T-helper 1 cell treated with Interleukin-12 subunit alpha and Interleukin-12 subunit beta and Interleukin-4 antibody, amounts not matched to agents 30 ng/mL and 1 ng/mL, for 36 hours (primary cell): Measurements from ENCODE around the gene ZCCHC7. TPM values are rescaled to one million over a fixed set of nuclear protein-coding genes. Genes with fewer than 3 reads are reported as not detected.
"Not testable (repeated sequence)": the region's sequence is repeated elsewhere in the genome, so short reads cannot be mapped to it uniquely, and the experiment has no call there.

Experiments
- intact Hi-C: fragments of 100-400 bp; cut with micrococcal nuclease; formaldehyde crosslinking; loops from one replicate; pipeline ENCODE4 v1.15.1; 2024
- total RNA-seq: library from RNA; stranded (reverse); gene quantifications from 2 replicates; pipeline ENCODE4 v1.2.3, GENCODE V29; 2022

ZCCHC7 gene
- total RNA-seq, 1 donor from 2014 or later: 18.3 TPM

GRCh38 chr9:37390759-37391158, 270.4 kb downstream of the ZCCHC7 start:
- intact Hi-C loops: loop anchor here (1.0 kb wide), 2 partner anchors 394 to 517 kb away; no protein-coding TSS in a partner anchor

GRCh38 chr9:37392272-37392671, 271.9 kb downstream of the ZCCHC7 start:
- intact Hi-C loops: no loop called here

GRCh38 chr9:37395229-37395628, 274.9 kb downstream of the ZCCHC7 start:
- intact Hi-C loops: no loop called here

GRCh38 chr9:37395663-37396062, 275.3 kb downstream of the ZCCHC7 start:
- intact Hi-C loops: no loop called here

DNA sequence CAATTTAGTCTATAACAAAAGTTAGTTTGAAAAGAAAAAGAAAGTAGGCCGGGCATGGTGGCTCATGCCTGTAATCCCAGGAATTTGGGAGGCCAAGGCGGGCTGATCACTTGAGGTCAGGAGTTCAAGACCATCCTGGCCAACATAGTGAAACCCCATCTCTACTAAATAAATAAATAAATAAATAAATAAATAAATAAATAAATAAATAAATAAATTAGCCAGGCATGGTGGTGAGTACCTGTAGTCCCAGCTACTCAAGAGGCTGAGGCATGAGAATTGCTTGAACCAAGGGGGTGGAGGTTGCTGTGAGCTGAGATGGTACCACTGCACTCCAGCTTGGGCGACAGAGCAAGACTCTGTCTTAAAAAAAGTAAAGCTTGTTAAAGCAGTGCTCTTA, 277.6 kb downstream of the ZCCHC7 start:
- intact Hi-C loops: not testable (repeated sequence)

GRCh38 chr9:37398464-37399025, 278.2 kb downstream of the ZCCHC7 start:
- intact Hi-C loops: no loop called here

DNA sequence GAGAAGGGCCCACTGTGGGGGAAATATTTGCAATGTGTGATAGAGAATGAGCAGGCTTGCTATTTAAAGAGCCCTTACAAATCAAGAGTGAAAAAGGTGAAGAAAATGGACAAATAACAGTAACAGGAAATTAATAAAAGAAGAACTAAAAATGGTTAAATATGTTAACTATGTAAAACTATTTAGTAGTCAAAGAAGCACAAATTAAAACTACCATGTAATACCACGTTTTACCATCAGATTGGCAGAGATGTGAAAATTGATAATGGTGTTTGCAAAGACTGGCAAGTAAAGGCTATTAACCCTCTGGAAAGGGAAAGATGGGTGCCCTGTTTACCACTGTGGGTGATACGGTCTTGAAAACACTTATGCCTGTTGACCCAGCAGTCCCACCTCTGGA, 279.0 kb downstream of the ZCCHC7 start:
- intact Hi-C loops: no loop called here

- intact Hi-C loops: no loop called here
Observed at GRCh38 chr9:37404590-37404989, 284.2 kb downstream of the ZCCHC7 start.

- intact Hi-C loops: no loop called here
Observed at GRCh38 chr9:37405350-37405749, 285.0 kb downstream of the ZCCHC7 start.

DNA sequence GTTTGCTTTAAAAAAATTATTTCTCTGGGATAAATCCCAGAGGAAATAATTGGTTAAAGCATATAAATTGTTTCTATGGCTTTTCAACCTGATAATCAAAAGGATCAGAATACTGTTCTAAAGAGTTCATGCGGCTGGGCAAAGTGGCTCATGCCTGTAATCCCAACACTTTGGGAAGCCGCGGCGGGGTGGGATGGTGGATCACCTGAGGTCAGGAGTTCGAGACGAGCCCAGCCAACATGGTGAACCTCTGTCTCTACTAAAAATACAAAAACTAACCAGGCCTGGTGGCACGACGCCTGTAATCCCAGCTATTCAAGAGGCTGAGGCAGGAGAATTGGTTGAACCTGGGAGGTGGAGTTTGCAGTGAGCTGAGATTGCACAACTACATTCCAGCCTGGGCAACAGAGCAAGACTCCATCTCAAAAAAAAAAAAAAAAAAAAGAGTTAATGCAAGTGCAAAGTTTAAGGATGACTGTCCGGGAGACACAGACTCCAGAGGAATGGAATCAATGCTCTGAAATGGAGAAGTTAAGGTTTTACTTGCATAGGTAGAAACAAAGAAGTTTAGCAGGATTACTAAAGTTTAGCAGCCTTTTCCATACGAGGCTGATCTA, 285.5 kb downstream of the ZCCHC7 start:
- intact Hi-C loops: no loop called here

DNA sequence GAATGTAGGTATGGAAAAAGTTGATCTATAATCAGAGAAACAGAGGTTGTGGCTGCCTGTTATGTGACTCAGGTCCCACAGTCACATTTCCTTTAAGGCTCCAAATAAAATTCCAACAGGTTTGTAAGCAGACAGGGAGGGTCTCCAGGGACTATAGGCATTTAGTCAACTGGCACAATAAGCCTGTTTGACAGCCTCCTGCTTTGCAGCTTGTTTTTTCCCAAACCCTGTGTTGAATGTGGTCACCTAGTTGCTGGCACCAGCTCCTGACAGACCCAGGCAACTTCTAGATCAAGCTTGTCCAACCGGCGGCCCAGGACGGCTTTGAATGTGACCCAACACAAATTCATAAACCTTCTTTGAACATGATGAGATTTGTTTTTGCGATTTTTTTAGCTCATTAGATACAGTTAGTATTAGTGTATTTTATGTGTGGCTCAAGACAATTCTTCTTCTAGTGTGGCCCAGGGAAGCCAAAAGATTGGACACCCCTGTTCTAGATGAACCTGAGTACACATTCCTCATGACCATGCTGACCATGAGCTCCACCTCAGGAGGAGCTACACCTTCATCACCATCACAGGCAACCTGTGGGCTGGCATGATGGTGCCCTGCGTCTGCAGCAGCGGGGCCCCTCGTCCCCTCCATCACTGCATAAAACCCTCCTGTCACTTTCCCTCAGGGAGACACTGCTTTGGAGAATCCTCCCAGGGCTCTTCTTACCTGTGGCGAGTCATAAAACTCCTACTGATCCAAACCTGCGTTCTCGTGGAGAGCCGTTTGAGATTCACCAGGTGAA, 286.4 kb downstream of the ZCCHC7 start:
- intact Hi-C loops: no loop called here

DNA sequence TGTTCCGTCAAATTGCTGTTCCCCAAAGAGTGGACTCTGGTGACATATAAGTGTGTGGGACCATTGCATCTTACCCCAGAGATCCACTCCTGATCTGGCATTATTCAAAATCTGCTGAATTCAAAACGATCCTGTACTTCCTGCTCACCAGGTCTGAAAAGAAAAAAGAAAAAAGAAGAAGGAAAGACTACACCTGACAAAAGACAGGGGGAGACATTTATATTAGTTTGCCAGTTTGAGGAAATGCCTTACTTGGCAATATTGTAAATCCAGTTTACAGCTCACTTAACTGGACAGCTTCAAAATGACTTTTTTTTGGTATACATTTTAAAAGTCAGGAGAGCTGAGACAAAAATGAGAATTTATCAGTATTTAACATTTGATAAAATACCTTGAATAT, 287.1 kb downstream of the ZCCHC7 start:
- intact Hi-C loops: no loop called here

Other genes starting within 250 kb of the ZCCHC7 start
- gene PAX5, start 86.3 kb upstream of the ZCCHC7 start, total RNA-seq: 0.32 and 0.34 TPM in 2 replicates